CD4-positive, alpha-beta T cell (primary cell): Measurements from ENCODE around the gene RAB8B. TPM values are rescaled to one million over a fixed set of nuclear protein-coding genes. Genes with fewer than 3 reads are reported as not detected.

Experiments
- ATAC-seq: fragments of 200-7000 bp; cut with Tn5 transposase; one replicate; pipeline ENCODE4 v1.10.0; 2022; ENCODE audit warnings: mild to moderate bottlenecking; ENCODE audit not compliant: poor library complexity
- CTCF ChIA-PET: fragments of 350-600 bp; sonication (Branson Sonifier 250); formaldehyde crosslinking; loops from one replicate; lab custom pipeline; 2021; ENCODE audit warnings: antibody characterized with exemption, inconsistent platforms; lab: Charles Lee
- POLR2A ChIA-PET: fragments of 350-600 bp; sonication (Branson Sonifier 250); formaldehyde crosslinking; loops from one replicate; lab custom pipeline; 2021; ENCODE audit warnings: antibody characterized with exemption, inconsistent platforms; lab: Charles Lee
- DNase-seq, 14 experiments: peaks; one replicate each; pipeline ENCODE4 v3.0.0-alpha.2; 2013 to 2020; ENCODE audit warnings: mixed read lengths in 2 of 14
- H3K27ac ChIP-seq, 2 donors: one replicate each; pipeline versions ENCODE4 v1.5.1 to v1.7.0; 2013; ENCODE audit warnings: low read length in 2 of 2, low read depth in 1 of 2, mild to moderate bottlenecking in 1 of 2
- H3K27me3 ChIP-seq, 2 experiments: 1 replicate in 1 of 2; 2 replicates in 1 of 2; pipeline versions ENCODE4 v1.6.1 to v1.7.0; 2013; ENCODE audit warnings: low read length in 2 of 2, control low read depth in 1 of 2, mild to moderate bottlenecking in 1 of 2, moderate library complexity in 1 of 2; ENCODE audit not compliant: insufficient read depth in 2 of 2, control insufficient read depth in 1 of 2
- H3K36me3 ChIP-seq: one replicate; pipeline ENCODE4 v1.6.1; 2013; ENCODE audit warnings: low read length, control low read depth; ENCODE audit not compliant: insufficient read depth
- H3K4me1 ChIP-seq: one replicate; pipeline ENCODE4 v1.6.1; 2013; ENCODE audit warnings: low read length, control low read depth; ENCODE audit not compliant: insufficient read depth
- H3K4me3 ChIP-seq: one replicate; pipeline ENCODE4 v1.5.1; 2013; ENCODE audit warnings: mild to moderate bottlenecking, low read length, moderate library complexity
- H3K9me3 ChIP-seq, 2 experiments: 1 replicate in 1 of 2; 2 replicates in 1 of 2; pipeline versions ENCODE4 v1.6.1 to v1.7.0; 2013; ENCODE audit warnings: low read length in 2 of 2, mild to moderate bottlenecking in 2 of 2, control low read depth in 1 of 2, moderate library complexity in 1 of 2; ENCODE audit not compliant: control insufficient read depth in 1 of 2, insufficient read depth in 1 of 2
- H3K27ac Mint-ChIP-seq: one replicate; pipeline ENCODE4 v1.8.0; 2020; ENCODE audit warnings: mixed read lengths
- H3K27me3 Mint-ChIP-seq: one replicate; pipeline ENCODE4 v1.8.0; 2021; ENCODE audit warnings: mixed read lengths
- H3K36me3 Mint-ChIP-seq: one replicate; pipeline ENCODE4 v1.8.0; 2021; ENCODE audit warnings: low read depth, mixed read lengths
- H3K4me1 Mint-ChIP-seq: one replicate; pipeline ENCODE4 v1.8.0; 2021; ENCODE audit warnings: low read depth, mixed read lengths
- H3K4me3 Mint-ChIP-seq: one replicate; pipeline ENCODE4 v1.8.0; 2020; ENCODE audit warnings: mild to moderate bottlenecking, mixed read lengths
- H3K9me3 Mint-ChIP-seq: one replicate; pipeline ENCODE4 v1.8.0; 2020; ENCODE audit warnings: mixed read lengths
- CTCF ChIP-seq: fragments of 200-600 bp; IDR thresholded peaks from one replicate; pipeline ENCODE4 v1.8.0; 2022; ENCODE audit warnings: antibody characterized with exemption, mild to moderate bottlenecking
- intact Hi-C, 2 experiments: fragments of 100-400 bp; cut with DNase I in 1 of 2; cut with micrococcal nuclease in 1 of 2; formaldehyde crosslinking; loops; one replicate each; pipeline versions ENCODE4 v1.15.1 to v1.9.0; 2023 to 2025; cut with DNase I, micrococcal nuclease
- total RNA-seq, 174 experiments: library from RNA in 2 of 174; stranded (reverse) in 2 of 174; gene quantifications; one replicate each; pipeline ENCODE4 v1.2.3 and lab custom pipeline; 2021 to 2026

Gene RAB8B
- total RNA-seq, 2 experiments from 2014 or later: 74.5 to 75.2 TPM

DNA sequence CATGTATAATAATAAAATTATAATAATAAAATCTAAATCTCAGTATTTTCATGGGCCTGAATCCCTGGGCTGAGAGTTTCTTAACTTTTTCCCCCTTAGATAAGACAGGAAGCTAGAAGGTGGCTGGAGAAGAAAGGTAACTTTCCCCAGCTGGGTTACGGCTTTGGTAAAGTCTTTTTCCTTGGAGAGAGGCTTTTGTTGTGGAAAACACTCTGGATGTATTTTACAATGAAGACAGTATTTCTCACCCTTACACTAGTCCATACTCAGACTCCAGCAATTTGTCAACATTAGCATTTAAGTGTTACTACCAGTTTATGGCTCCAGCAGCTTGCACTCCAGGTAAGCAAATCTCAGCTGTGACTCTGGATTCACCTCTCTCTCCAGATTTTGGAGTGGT, 122.9 kb downstream of the RAB8B start:
- Histone ChIP-seq H3K9me3 (no peaks in the 10 kb centered on the region), H3K36me3 (no peaks in the 10 kb centered on the region), H3K27me3 (no peaks in the 10 kb centered on the region), H3K4me3 (no peak overlapping the region), H3K27ac (no peak overlapping the region), H3K4me1 (no peaks in the 10 kb centered on the region)
- H3K4me3 Mint-ChIP-seq: no peak overlapping the region
- no peak for TF ChIP-seq CTCF
- H3K27me3 Mint-ChIP-seq: no peaks in the 10 kb centered on the region
- H3K4me1 Mint-ChIP-seq: no peaks in the 10 kb centered on the region
- no peaks in the 10 kb centered on the region for H3K9me3 Mint-ChIP-seq
- CTCF ChIA-PET: interaction anchor here (0.7 kb wide), 1 partner anchor 199 kb away, joined by 3 read pairs; no protein-coding TSS in a partner anchor
- intact Hi-C loops: no loop called here
- DNase-seq: no peak
- no peak overlapping the region for H3K27ac Mint-ChIP-seq
- H3K36me3 Mint-ChIP-seq: peaks cover 4% of the 10 kb centered on the region
- POLR2A ChIA-PET: no interaction called here
- ATAC-seq: no peak

GRCh38 chr15:63313825-63314224, 124.4 kb downstream of the RAB8B start:
- no peak overlapping the region for H3K4me3 Mint-ChIP-seq
- Histone ChIP-seq H3K9me3 (no peaks in the 10 kb centered on the region), H3K27me3 (no peaks in the 10 kb centered on the region), H3K4me3 (no peak overlapping the region), H3K36me3 (no peaks in the 10 kb centered on the region), H3K4me1 (no peaks in the 10 kb centered on the region), H3K27ac (no peak overlapping the region)
- ChIA-PET POLR2A (no interaction called here), CTCF (no interaction called here)
- no peak for TF ChIP-seq CTCF
- DNase-seq (no peak), ATAC-seq (no peak)
- peaks cover 4% of the 10 kb centered on the region for H3K36me3 Mint-ChIP-seq
- no peaks in the 10 kb centered on the region for H3K4me1 Mint-ChIP-seq
- H3K9me3 Mint-ChIP-seq: no peaks in the 10 kb centered on the region
- H3K27ac Mint-ChIP-seq: no peak overlapping the region
- H3K27me3 Mint-ChIP-seq: no peaks in the 10 kb centered on the region
- intact Hi-C loops: no loop called here

DNA sequence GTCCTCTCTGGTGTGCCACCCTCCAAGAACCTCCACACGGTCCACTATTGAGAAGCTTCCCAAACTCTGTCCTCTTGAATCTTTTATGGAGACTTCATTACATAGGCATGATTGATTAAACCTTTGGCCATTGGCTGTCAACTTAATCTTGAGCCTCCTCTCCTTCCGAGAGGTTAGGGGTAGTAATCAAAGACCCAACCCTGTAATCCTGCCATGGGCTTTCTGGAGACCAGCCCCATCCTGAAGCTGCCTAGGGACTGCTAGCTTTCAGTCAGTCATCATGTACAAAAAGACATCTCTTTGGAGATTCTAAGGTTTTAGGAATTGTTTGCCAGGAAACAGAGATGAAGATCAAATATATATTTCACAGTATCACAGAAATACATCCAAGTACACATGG, 125.0 kb downstream of the RAB8B start:
- Histone ChIP-seq H3K27me3 (no peaks in the 10 kb centered on the region), H3K36me3 (no peaks in the 10 kb centered on the region), H3K27ac (no peak overlapping the region), H3K4me1 (no peaks in the 10 kb centered on the region), H3K9me3 (no peaks in the 10 kb centered on the region), H3K4me3 (no peak overlapping the region)
- no peak overlapping the region for H3K4me3 Mint-ChIP-seq
- H3K27ac Mint-ChIP-seq: no peak overlapping the region
- no peaks in the 10 kb centered on the region for H3K36me3 Mint-ChIP-seq
- H3K27me3 Mint-ChIP-seq: no peaks in the 10 kb centered on the region
- H3K9me3 Mint-ChIP-seq: no peaks in the 10 kb centered on the region
- DNase-seq (no peak), ATAC-seq (no peak)
- ChIA-PET CTCF (no interaction called here), POLR2A (no interaction called here)
- TF ChIP-seq CTCF: no peak
- intact Hi-C loops: no loop called here
- H3K4me1 Mint-ChIP-seq: no peaks in the 10 kb centered on the region

Other genes with a start within 250 kb of the RAB8B start
- 1 to 10 TPM; 7.9 to 9.8 TPM for gene TPM1, start 146.9 kb upstream of the RAB8B start, total RNA-seq
- 1 to 10 TPM; 6.9 to 7.0 TPM for gene LACTB, start 67.7 kb upstream of the RAB8B start, total RNA-seq
- 10 to 100 TPM; 40.0 to 43.1 TPM for gene RPS27L, start 32.1 kb upstream of the RAB8B start, total RNA-seq
- gene APH1B, start 88.0 kb downstream of the RAB8B start, total RNA-seq: 10 to 100 TPM in 1 of 2 experiments, 1 to 10 TPM in 1; 9.3 to 11.6 TPM
- not detected for gene CA12, start 192.2 kb downstream of the RAB8B start, total RNA-seq